Vagina (tissue), 2 donors: ENCODE data around the gene SLC30A4.

Experiments used
- CTCF ChIP-seq, 3 experiments: fragments of 450-650 bp in 2 of 3; fragments of 200-600 bp in 1 of 3; sonication (generic) in 1 of 3; IDR thresholded peaks; one replicate each; pipeline ENCODE4 v1.5.1; 2017 to 2019; ENCODE audit warnings: antibody characterized with exemption in 3 of 3, mild to moderate bottlenecking in 2 of 3, moderate library complexity in 2 of 3
- POLR2A ChIP-seq, 2 donors: fragments of 450-650 bp; IDR thresholded peaks; one replicate each; pipeline ENCODE4 v1.6.1; 2017; ENCODE audit warnings: antibody characterized with exemption in 2 of 2, mild to moderate bottlenecking in 2 of 2, moderate library complexity in 2 of 2
- POLR2AphosphoS5 ChIP-seq, 2 donors: sonication (generic); formaldehyde crosslinking; IDR thresholded peaks; one replicate each; pipeline ENCODE4 v1.9.0; 2017; ENCODE audit warnings: antibody characterized with exemption in 2 of 2, mild to moderate bottlenecking in 2 of 2, low read depth in 1 of 2; ENCODE audit not compliant: insufficient read depth in 1 of 2

DNA sequence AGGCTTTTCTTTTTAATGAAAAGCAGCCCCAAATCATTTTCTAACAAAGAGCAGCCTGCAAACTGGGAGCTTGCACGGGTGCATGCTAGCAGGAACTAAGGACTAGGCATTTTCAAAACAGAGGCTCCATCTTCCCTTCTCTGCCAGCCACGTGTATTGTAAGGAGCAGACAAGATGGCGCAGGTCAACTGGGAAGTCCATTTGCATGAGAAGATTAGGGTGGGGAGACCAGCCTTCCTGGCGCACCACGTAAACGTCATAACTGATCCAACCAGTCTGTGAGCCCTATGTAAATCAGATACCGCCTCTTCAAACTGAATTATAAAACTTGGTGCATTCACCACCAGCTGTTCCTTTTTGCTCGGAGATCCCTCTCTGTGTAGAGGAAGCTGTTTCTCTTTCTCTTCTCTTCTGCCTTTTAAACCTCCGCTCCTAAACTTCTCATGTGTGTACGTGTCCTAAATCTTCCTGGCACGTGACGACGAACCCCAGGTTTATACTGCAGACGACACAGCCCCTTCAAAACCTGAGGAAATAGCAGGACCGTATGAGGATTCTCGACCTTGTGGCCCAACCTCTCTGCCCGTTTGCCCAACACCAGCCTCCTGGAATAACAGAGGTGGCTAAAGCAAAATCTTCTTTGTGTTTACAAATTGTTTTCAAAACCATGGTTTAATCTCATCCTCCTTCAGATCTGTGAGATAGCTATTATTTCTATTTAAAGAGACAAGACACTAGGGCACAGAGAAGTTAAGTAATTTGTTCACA lies 26.4 kb upstream of the SLC30A4 start:
- TF ChIP-seq CTCF (IDR thresholded peaks at IDR 0.05) (no peak), POLR2AphosphoS5 (IDR thresholded peaks at IDR 0.05; ENCODE audit: insufficient read depth in 1 of 2, low read depth in 1 of 2) (no peak), POLR2A (IDR thresholded peaks at IDR 0.05) (no peak)
